ENCODE results near the gene BMPR2.
"Not testable (repeated sequence)": the region's sequence is repeated elsewhere in the genome, so short reads cannot be mapped to it uniquely, and the experiment has no call there.

The BMPR2 gene

DNA sequence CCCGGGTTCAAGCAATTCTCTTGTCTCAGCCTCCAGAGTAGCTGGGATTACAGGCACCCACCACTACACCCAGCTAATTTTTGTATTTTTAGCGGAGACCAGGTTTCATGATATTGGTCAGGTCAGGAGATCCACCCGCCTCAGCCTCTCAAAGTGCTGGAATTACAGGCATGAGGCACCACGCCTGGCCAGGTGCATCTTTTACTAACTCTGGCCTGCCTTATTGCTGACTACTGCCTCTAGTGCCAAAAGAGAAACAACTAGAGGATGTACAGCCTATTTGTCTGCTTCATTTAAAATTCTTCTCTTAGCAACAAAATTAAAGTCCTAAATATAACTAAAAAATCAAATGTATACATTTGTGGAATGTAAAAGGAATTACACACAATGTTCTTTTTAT lies 115.4 kb downstream of the BMPR2 start:
- H3K4me1 ChIP-seq (ENCODE audit: control insufficient read depth, low read length), result no peaks in the 10 kb centered on the region
- H3F3A ChIP-seq (ENCODE audit: control insufficient read depth, insufficient read depth), result no peaks in the 10 kb centered on the region
- H3K4me3 ChIP-seq (ENCODE audit: low read length), result no peak overlapping the region
- no peaks in the 10 kb centered on the region for H3K27me3 ChIP-seq (ENCODE audit: control insufficient read depth, low read length)
- H3K79me2 ChIP-seq (ENCODE audit: control insufficient read depth, low read length), result no peaks in the 10 kb centered on the region
- H4K20me1 ChIP-seq (ENCODE audit: control insufficient read depth, insufficient read depth, low read depth, low read length), result no peaks in the 10 kb centered on the region
- H3K9me3 ChIP-seq (ENCODE audit: control insufficient read depth, insufficient read depth, low read length), result no peaks in the 10 kb centered on the region
- no peak overlapping the region for H3K4me2 ChIP-seq (ENCODE audit: low read length)
- H3K36me3 ChIP-seq (ENCODE audit: control insufficient read depth, low read length), result no peaks in the 10 kb centered on the region
- TF ChIP-seq CTCF (IDR thresholded peaks at IDR 0.05; ENCODE audit: low read depth, low read length, poor library complexity, severe bottlenecking), result no peak
- no peak for TF ChIP-seq EZH2phosphoT487 (IDR thresholded peaks at IDR 0.05; ENCODE audit: borderline replicate concordance, low read length)
- no peak overlapping the region for H3K27ac ChIP-seq (ENCODE audit: low read depth, low read length)
- H3K9me2 ChIP-seq (replicated peaks; ENCODE audit: control insufficient read depth, low read length), result no peaks in the 10 kb centered on the region

GRCh38 chr2:202494300-202495229 lies 118.4 kb downstream of the BMPR2 start:
- H3K79me2 ChIP-seq (ENCODE audit: control insufficient read depth, low read length), result no peaks in the 10 kb centered on the region
- TF ChIP-seq EZH2phosphoT487 (IDR thresholded peaks at IDR 0.05; ENCODE audit: borderline replicate concordance, low read length) (no peak), CTCF (IDR thresholded peaks at IDR 0.05; ENCODE audit: low read depth, low read length, poor library complexity, severe bottlenecking) (no peak)
- H3K27me3 ChIP-seq (ENCODE audit: control insufficient read depth, low read length), result no peaks in the 10 kb centered on the region
- no peak overlapping the region for H3K27ac ChIP-seq (ENCODE audit: low read depth, low read length)
- H3K4me2 ChIP-seq (ENCODE audit: low read length), result no peak overlapping the region
- H3K4me3 ChIP-seq (ENCODE audit: low read length), result no peak overlapping the region
- H3F3A ChIP-seq (ENCODE audit: control insufficient read depth, insufficient read depth), result no peaks in the 10 kb centered on the region
- no peaks in the 10 kb centered on the region for H3K4me1 ChIP-seq (ENCODE audit: control insufficient read depth, low read length)
- no peaks in the 10 kb centered on the region for H3K36me3 ChIP-seq (ENCODE audit: control insufficient read depth, low read length)
- no peaks in the 10 kb centered on the region for H3K9me3 ChIP-seq (ENCODE audit: control insufficient read depth, insufficient read depth, low read length)
- H4K20me1 ChIP-seq (ENCODE audit: control insufficient read depth, insufficient read depth, low read depth, low read length), result no peaks in the 10 kb centered on the region
- no peaks in the 10 kb centered on the region for H3K9me2 ChIP-seq (replicated peaks; ENCODE audit: control insufficient read depth, low read length)

- Histone ChIP-seq H3K27ac (ENCODE audit: low read depth, low read length) (no peak overlapping the region), H3K79me2 (ENCODE audit: control insufficient read depth, low read length) (no peaks in the 10 kb centered on the region)
- no peak for TF ChIP-seq CTCF (IDR thresholded peaks at IDR 0.05; ENCODE audit: low read depth, low read length, poor library complexity, severe bottlenecking)
- TF ChIP-seq EZH2phosphoT487 (IDR thresholded peaks at IDR 0.05; ENCODE audit: borderline replicate concordance, low read length), result no peak
These were observed 119.1 kb downstream of the BMPR2 start for GRCh38 chr2:202495230-202495604.

DNA sequence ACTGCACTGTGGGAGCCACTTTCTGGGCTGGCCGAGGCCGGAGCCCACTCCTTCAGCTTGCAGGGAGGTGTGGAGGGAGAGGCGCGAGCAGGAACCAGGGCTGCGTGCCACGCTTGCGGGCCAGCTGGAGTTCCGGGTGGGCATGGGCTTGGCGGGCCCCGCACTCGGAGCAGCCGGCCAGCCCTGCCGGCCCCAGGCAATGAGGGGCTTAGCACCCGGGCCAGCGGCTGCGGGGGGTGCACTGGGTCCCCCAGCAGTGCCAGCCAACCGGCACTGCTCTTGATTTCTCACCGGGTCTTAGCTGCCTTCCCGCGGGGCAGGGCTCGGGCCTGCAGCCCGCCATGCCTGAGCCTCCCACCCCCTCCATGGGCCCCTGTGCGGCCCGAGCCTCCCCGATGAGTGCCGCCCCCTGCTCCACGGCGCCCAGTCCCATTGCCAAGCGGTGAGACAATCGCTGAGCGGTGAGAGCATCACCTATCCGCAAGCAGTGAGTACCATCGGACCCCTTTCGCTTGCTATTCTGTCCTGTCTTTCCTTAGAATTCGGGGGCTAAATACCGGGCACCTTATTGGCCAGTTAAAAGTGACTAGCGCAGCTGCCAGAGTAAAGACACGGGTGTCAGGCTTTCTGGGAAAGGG lies 120.8 kb downstream of the BMPR2 start:
- not testable (repeated sequence) for H3K27me3 ChIP-seq (ENCODE audit: control insufficient read depth, low read length); H3K79me2 ChIP-seq (ENCODE audit: control insufficient read depth, low read length); H3F3A ChIP-seq (ENCODE audit: control insufficient read depth, insufficient read depth); H3K36me3 ChIP-seq (ENCODE audit: control insufficient read depth, low read length); H3K4me1 ChIP-seq (ENCODE audit: control insufficient read depth, low read length); H4K20me1 ChIP-seq (ENCODE audit: control insufficient read depth, insufficient read depth, low read depth, low read length); H3K9me2 ChIP-seq (replicated peaks; ENCODE audit: control insufficient read depth, low read length); H3K4me2 ChIP-seq (ENCODE audit: low read length); H3K9me3 ChIP-seq (ENCODE audit: control insufficient read depth, insufficient read depth, low read length); H3K4me3 ChIP-seq (ENCODE audit: low read length); H3K27ac ChIP-seq (ENCODE audit: low read depth, low read length)

More at GRCh38 chr2:202495230-202495604, 119.1 kb downstream of the BMPR2 start:
- Histone ChIP-seq H4K20me1 (ENCODE audit: control insufficient read depth, insufficient read depth, low read depth, low read length) (no peaks in the 10 kb centered on the region), H3K4me2 (ENCODE audit: low read length) (no peak overlapping the region), H3K4me3 (ENCODE audit: low read length) (no peak overlapping the region), H3K9me3 (ENCODE audit: control insufficient read depth, insufficient read depth, low read length) (no peaks in the 10 kb centered on the region), H3K27me3 (ENCODE audit: control insufficient read depth, low read length) (no peaks in the 10 kb centered on the region), H3K4me1 (ENCODE audit: control insufficient read depth, low read length) (no peaks in the 10 kb centered on the region), H3K36me3 (ENCODE audit: control insufficient read depth, low read length) (no peaks in the 10 kb centered on the region), H3K9me2 (replicated peaks; ENCODE audit: control insufficient read depth, low read length) (no peaks in the 10 kb centered on the region), H3F3A (ENCODE audit: control insufficient read depth, insufficient read depth) (no peaks in the 10 kb centered on the region)

GRCh38 chr2:202497473-202497866 lies 121.3 kb downstream of the BMPR2 start:
- not testable (repeated sequence) for H3K4me2 ChIP-seq (ENCODE audit: low read length); H3K79me2 ChIP-seq (ENCODE audit: control insufficient read depth, low read length); H3K27ac ChIP-seq (ENCODE audit: low read depth, low read length); H3K9me3 ChIP-seq (ENCODE audit: control insufficient read depth, insufficient read depth, low read length); H3K9me2 ChIP-seq (replicated peaks; ENCODE audit: control insufficient read depth, low read length); H3K27me3 ChIP-seq (ENCODE audit: control insufficient read depth, low read length); H3K4me1 ChIP-seq (ENCODE audit: control insufficient read depth, low read length); H4K20me1 ChIP-seq (ENCODE audit: control insufficient read depth, insufficient read depth, low read depth, low read length); H3K4me3 ChIP-seq (ENCODE audit: low read length); H3K36me3 ChIP-seq (ENCODE audit: control insufficient read depth, low read length); H3F3A ChIP-seq (ENCODE audit: control insufficient read depth, insufficient read depth)

Data from DOHH2 (cell line).